ENCODE measurements around the gene INTS11. TPM values are rescaled to one million over a fixed set of nuclear protein-coding genes. Genes with fewer than 3 reads are reported as not detected.

Gene INTS11
- total and polyA plus RNA-seq, 2 experiments from 2014 or later, result 102 to 161 TPM

GRCh38 chr1:1351511-1352427, 27.3 kb upstream of the INTS11 start:
- DNase-seq (ENCODE audit: low spot score), result peak; percentile 40
- Histone ChIP-seq H3K4me3 (peak overlapping the region; percentile 49), H4K20me1 (replicated peaks; ENCODE audit: insufficient read depth) (no peaks in the 10 kb centered on the region; the same call in none of the 2 replicates), H2AFZ (no peak overlapping the region), H3K27me3 (ENCODE audit: insufficient read depth) (peaks cover 28% of the 10 kb centered on the region), H3K79me2 (replicated peaks; ENCODE audit: insufficient read depth) (peaks cover 7% of the 10 kb centered on the region), H3K9me2 (ENCODE audit: insufficient read depth) (no peaks in the 10 kb centered on the region), H3K4me2 (peak overlapping the region; percentile 69), H3K4me1 (ENCODE audit: insufficient read depth) (peaks cover 25% of the 10 kb centered on the region), H3K36me3 (ENCODE audit: insufficient read depth) (no peaks in the 10 kb centered on the region), H3K27ac (ENCODE audit: low read depth) (no peak overlapping the region), H3F3A (replicated peaks; ENCODE audit: low read depth) (peaks cover 25% of the 10 kb centered on the region)
- no peak for ATAC-seq
- H3K9me3 Mint-ChIP-seq, result no peaks in the 10 kb centered on the region
- H3K4me3 Mint-ChIP-seq, result peak overlapping the region; percentile 57
- peaks cover 24% of the 10 kb centered on the region for H3K4me1 Mint-ChIP-seq
- no peak overlapping the region; the same call in 1 of the 2 replicates for H3K27ac Mint-ChIP-seq
- H3K36me3 Mint-ChIP-seq (ENCODE audit: low read depth), result no peaks in the 10 kb centered on the region
- H3K27me3 Mint-ChIP-seq (ENCODE audit: insufficient read depth, low read depth, poor library complexity), result peaks cover 32% of the 10 kb centered on the region
- TF ChIP-seq POLR2AphosphoS5 (IDR thresholded peaks at IDR 0.05; ENCODE audit: low read depth), result peak; percentile 16; the same call in 1 of the 2 replicates
- no peak for TF ChIP-seq EZH2 (IDR thresholded peaks at IDR 0.05; ENCODE audit: low read depth, unreplicated experiment)

- H3K27ac Mint-ChIP-seq, result no peak within 1 kb of the TSS
- peaks cover 17% of the 10 kb centered on the region for H3K27me3 ChIP-seq (ENCODE audit: insufficient read depth)
- H3K36me3 Mint-ChIP-seq (ENCODE audit: low read depth), result no peaks in the 10 kb centered on the region
- H3F3A ChIP-seq (replicated peaks; ENCODE audit: low read depth), result peaks cover 25% of the 10 kb centered on the region
- H3K4me3 Mint-ChIP-seq, result peak within 1 kb of the TSS; percentile 78
- peak; percentile 38 for TF ChIP-seq POLR2AphosphoS5 (IDR thresholded peaks at IDR 0.05; ENCODE audit: low read depth)
- no peak for TF ChIP-seq ZNF114 (CRISPR knock-in tag; IDR thresholded peaks at IDR 0.05)
- TF ChIP-seq CREB1 (CRISPR knock-in tag; IDR thresholded peaks at IDR 0.05; ENCODE audit: low read depth), result peak; percentile 82
- TF ChIP-seq CTCF (conservative IDR thresholded peaks at IDR 0.05; ENCODE audit: low read depth in 2 of 2), result peak; percentile 41 to 67
- peaks cover 26% of the 10 kb centered on the region for H3K27me3 Mint-ChIP-seq (ENCODE audit: insufficient read depth, low read depth, poor library complexity)
- peaks cover 14% of the 10 kb centered on the region for H3K79me2 ChIP-seq (replicated peaks; ENCODE audit: insufficient read depth)
- H2AFZ ChIP-seq, result no peak within 1 kb of the TSS
- H3K4me2 ChIP-seq, result peak within 1 kb of the TSS; percentile 84
- no peaks in the 10 kb centered on the region for H3K36me3 ChIP-seq (ENCODE audit: insufficient read depth)
- DNase-seq (ENCODE audit: low spot score) (peak; percentile 89), ATAC-seq (peak; percentile 16)
- H3K4me3 ChIP-seq, result peak within 1 kb of the TSS; percentile 65
- H3K4me1 Mint-ChIP-seq, result peaks cover 25% of the 10 kb centered on the region
- no peaks in the 10 kb centered on the region; the same call in none of the 2 replicates for H4K20me1 ChIP-seq (replicated peaks; ENCODE audit: insufficient read depth)
- no peak within 1 kb of the TSS for H3K27ac ChIP-seq (ENCODE audit: low read depth)
- no peaks in the 10 kb centered on the region for H3K9me2 ChIP-seq (ENCODE audit: insufficient read depth)
- no peaks in the 10 kb centered on the region for H3K9me3 Mint-ChIP-seq
- peaks cover 25% of the 10 kb centered on the region for H3K4me1 ChIP-seq (ENCODE audit: insufficient read depth)
These were observed 25.0 kb upstream of the INTS11 start, which contains the start of gene DVL1 for GRCh38 chr1:1349256-1350012. Gene DVL1 (minus strand): TSS chr1:1349418. CDS start chr1:1349065, 353 bp downstream.

Data from GM23338 (cell line).